ENCODE measurements around the gene STK11IP.

GRCh38 chr2:219609149-219609750, 11.6 kb downstream of the STK11IP start:
- TF ChIP-seq, protein P1, sequence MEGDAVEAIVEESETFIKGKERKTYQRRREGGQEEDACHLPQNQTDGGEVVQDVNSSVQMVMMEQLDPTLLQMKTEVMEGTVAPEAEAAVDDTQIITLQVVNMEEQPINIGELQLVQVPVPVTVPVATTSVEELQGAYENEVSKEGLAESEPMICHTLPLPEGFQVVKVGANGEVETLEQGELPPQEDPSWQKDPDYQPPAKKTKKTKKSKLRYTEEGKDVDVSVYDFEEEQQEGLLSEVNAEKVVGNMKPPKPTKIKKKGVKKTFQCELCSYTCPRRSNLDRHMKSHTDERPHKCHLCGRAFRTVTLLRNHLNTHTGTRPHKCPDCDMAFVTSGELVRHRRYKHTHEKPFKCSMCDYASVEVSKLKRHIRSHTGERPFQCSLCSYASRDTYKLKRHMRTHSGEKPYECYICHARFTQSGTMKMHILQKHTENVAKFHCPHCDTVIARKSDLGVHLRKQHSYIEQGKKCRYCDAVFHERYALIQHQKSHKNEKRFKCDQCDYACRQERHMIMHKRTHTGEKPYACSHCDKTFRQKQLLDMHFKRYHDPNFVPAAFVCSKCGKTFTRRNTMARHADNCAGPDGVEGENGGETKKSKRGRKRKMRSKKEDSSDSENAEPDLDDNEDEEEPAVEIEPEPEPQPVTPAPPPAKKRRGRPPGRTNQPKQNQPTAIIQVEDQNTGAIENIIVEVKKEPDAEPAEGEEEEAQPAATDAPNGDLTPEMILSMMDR (IDR thresholded peaks at IDR 0.05): no peak
- no peak for TF ChIP-seq EZH2 (IDR thresholded peaks at IDR 0.05; ENCODE audit: borderline replicate concordance, insufficient read depth, low read depth, low read length, poor library complexity, severe bottlenecking)
